WTC11 (cell line): ENCODE data around the gene MOB3B. TPM values are rescaled to one million over a fixed set of nuclear protein-coding genes. Genes with fewer than 3 reads are reported as not detected.

ENCODE experiments used
- ATAC-seq: fragments of 200-7000 bp; cut with Tn5 transposase; 2 replicates; pipeline ENCODE4 v1.10.0; 2021; ENCODE audit warnings: mild to moderate bottlenecking, moderate library complexity
- CTCF ChIA-PET: fragments of 300-600 bp; sonication (Branson Sonifier 250); formaldehyde crosslinking; loops from one replicate; lab custom pipeline; 2021; ENCODE audit warnings: antibody characterized with exemption; lab: Charles Lee
- POLR2A ChIA-PET: fragments of 350-600 bp; sonication (Branson Sonifier 250); formaldehyde crosslinking; loops from one replicate; lab custom pipeline; 2021; ENCODE audit warnings: antibody characterized with exemption; lab: Charles Lee
- DNase-seq: peaks from one replicate; pipeline ENCODE4 v3.0.0; 2021; ENCODE audit warnings: low spot score
- H3K27ac Mint-ChIP-seq: 2 replicates; pipeline ENCODE4 v1.8.0; 2021; ENCODE audit warnings: mixed read lengths
- H3K27me3 Mint-ChIP-seq: 2 replicates; pipeline ENCODE4 v1.8.0; 2021; ENCODE audit warnings: low read depth, mild to moderate bottlenecking, moderate library complexity, mixed read lengths
- H3K36me3 Mint-ChIP-seq: 2 replicates; pipeline ENCODE4 v1.8.0; 2021; ENCODE audit warnings: mixed read lengths
- H3K4me1 Mint-ChIP-seq: 2 replicates; pipeline ENCODE4 v1.8.0; 2022; ENCODE audit warnings: mixed read lengths
- H3K4me3 Mint-ChIP-seq: 2 replicates; pipeline ENCODE4 v1.8.0; 2021; ENCODE audit warnings: mild to moderate bottlenecking, moderate library complexity, mixed read lengths
- H3K9me3 Mint-ChIP-seq: 2 replicates; pipeline ENCODE4 v1.8.0; 2021; ENCODE audit warnings: mixed read lengths
- ATF1 ChIP-seq: sonication (generic); formaldehyde crosslinking; IDR thresholded peaks from 2 replicates; pipeline ENCODE4 v1.8.1; 2023; ENCODE audit warnings: mild to moderate bottlenecking, moderate library complexity, missing genetic modification reagents
- CREB1 ChIP-seq: sonication (generic); formaldehyde crosslinking; IDR thresholded peaks from 2 replicates; pipeline ENCODE4 v1.8.0; 2023; ENCODE audit warnings: mild to moderate bottlenecking, missing genetic modification reagents
- FOXK1 ChIP-seq: sonication (generic); formaldehyde crosslinking; IDR thresholded peaks from 2 replicates; pipeline ENCODE4 v1.8.0; 2022; ENCODE audit warnings: mild to moderate bottlenecking, moderate library complexity, missing genetic modification reagents
- FOXP1 ChIP-seq: sonication (generic); formaldehyde crosslinking; IDR thresholded peaks from 2 replicates; pipeline ENCODE4 v1.8.0; 2022; ENCODE audit warnings: missing genetic modification reagents, mild to moderate bottlenecking, moderate library complexity, borderline replicate concordance
- GRHL2 ChIP-seq: fragments of 250-450 bp; sonication (Bioruptor Pico); IDR thresholded peaks from 2 replicates; pipeline ENCODE4 v1.8.0; 2022; ENCODE audit warnings: mild to moderate bottlenecking, moderate library complexity; ENCODE audit not compliant: insufficient replicate concordance, severe bottlenecking
- GTF2I ChIP-seq: fragments of 250-450 bp; sonication (Bioruptor Pico); conservative IDR thresholded peaks from 2 replicates; pipeline ENCODE4 v1.4.0; 2021; ENCODE audit warnings: mild to moderate bottlenecking
- MYBL2 ChIP-seq: sonication (generic); formaldehyde crosslinking; IDR thresholded peaks from 2 replicates; pipeline ENCODE4 v1.8.1; 2023; ENCODE audit warnings: mild to moderate bottlenecking, moderate library complexity, missing genetic modification reagents
- NFYB ChIP-seq: sonication (generic); formaldehyde crosslinking; conservative IDR thresholded peaks from 2 replicates; pipeline ENCODE4 v1.8.0; 2022; ENCODE audit warnings: low read depth, missing genetic modification reagents
- NR1H2 ChIP-seq: sonication (generic); formaldehyde crosslinking; IDR thresholded peaks from 2 replicates; pipeline ENCODE4 v1.9.0; 2021; ENCODE audit warnings: mild to moderate bottlenecking, moderate library complexity, missing genetic modification reagents
- SMAD3 ChIP-seq: sonication (generic); formaldehyde crosslinking; IDR thresholded peaks from 2 replicates; pipeline ENCODE4 v1.8.0; 2022; ENCODE audit warnings: missing genetic modification reagents, mild to moderate bottlenecking, borderline replicate concordance
- TCF7 ChIP-seq: sonication (generic); formaldehyde crosslinking; IDR thresholded peaks from 2 replicates; pipeline ENCODE4 v1.8.0; 2022; ENCODE audit warnings: mild to moderate bottlenecking, low read depth, missing genetic modification reagents, moderate library complexity
- ZBTB21 ChIP-seq: sonication (generic); formaldehyde crosslinking; IDR thresholded peaks from 2 replicates; pipeline ENCODE4 v1.8.1; 2023; ENCODE audit warnings: mild to moderate bottlenecking, missing genetic modification reagents, borderline replicate concordance
- ZNF219 ChIP-seq: sonication (generic); formaldehyde crosslinking; IDR thresholded peaks from 2 replicates; pipeline ENCODE4 v1.8.0; 2023; ENCODE audit warnings: missing genetic modification reagents, mild to moderate bottlenecking, borderline replicate concordance
- ZNF232 ChIP-seq: sonication (generic); formaldehyde crosslinking; IDR thresholded peaks from 2 replicates; pipeline ENCODE4 v1.8.0; 2022; ENCODE audit warnings: mild to moderate bottlenecking, missing genetic modification reagents
- ZNF396 ChIP-seq: fragments of 250-450 bp; sonication (Bioruptor Pico); IDR thresholded peaks from 2 replicates; pipeline ENCODE4 v1.8.0; 2021; ENCODE audit warnings: mild to moderate bottlenecking, moderate library complexity, borderline replicate concordance
- ZNF416 ChIP-seq: fragments of 250-450 bp; sonication (Bioruptor Pico); IDR thresholded peaks from 2 replicates; pipeline ENCODE4 v1.9.0; 2021; ENCODE audit warnings: mild to moderate bottlenecking, inconsistent platforms
- total RNA-seq: library from RNA; stranded (reverse); gene quantifications from 3 replicates; pipeline ENCODE4 v1.2.3, GENCODE V29; 2021
- TF ChIP-seq, protein P1 (sequence below): sonication (generic); formaldehyde crosslinking; conservative IDR thresholded peaks from 2 replicates; pipeline ENCODE4 v1.8.1; 2022; ENCODE audit warnings: mild to moderate bottlenecking, missing genetic modification reagents
- TF ChIP-seq, protein P2 (sequence below): sonication (generic); formaldehyde crosslinking; IDR thresholded peaks from 2 replicates; pipeline ENCODE4 v1.8.1; 2023; ENCODE audit warnings: mild to moderate bottlenecking, missing genetic modification reagents
- TF ChIP-seq, protein P3 (sequence below): sonication (generic); formaldehyde crosslinking; IDR thresholded peaks from 2 replicates; pipeline ENCODE4 v1.8.0; 2023; ENCODE audit warnings: missing genetic modification reagents, mild to moderate bottlenecking, borderline replicate concordance
- TF ChIP-seq, protein P4 (sequence below): fragments of 250-450 bp; sonication (Bioruptor Pico); IDR thresholded peaks from 2 replicates; pipeline ENCODE4 v1.8.0; 2021; ENCODE audit warnings: mild to moderate bottlenecking
- TF ChIP-seq, protein P5 (sequence below): fragments of 200-600 bp; IDR thresholded peaks from 2 replicates; pipeline ENCODE4 v1.8.0; 2022; ENCODE audit warnings: antibody characterized with exemption
- TF ChIP-seq, protein P6 (sequence below): sonication (generic); formaldehyde crosslinking; IDR thresholded peaks from 2 replicates; pipeline ENCODE4 v1.8.1; 2023; ENCODE audit warnings: mild to moderate bottlenecking, missing genetic modification reagents, moderate library complexity
- TF ChIP-seq, protein P7 (sequence below): sonication (generic); formaldehyde crosslinking; IDR thresholded peaks from 2 replicates; pipeline ENCODE4 v1.8.1; 2023; ENCODE audit warnings: mild to moderate bottlenecking, missing genetic modification reagents, moderate library complexity

The MOB3B gene
- total RNA-seq, 1 experiment from 2014 or later: 25.1 TPM

DNA sequence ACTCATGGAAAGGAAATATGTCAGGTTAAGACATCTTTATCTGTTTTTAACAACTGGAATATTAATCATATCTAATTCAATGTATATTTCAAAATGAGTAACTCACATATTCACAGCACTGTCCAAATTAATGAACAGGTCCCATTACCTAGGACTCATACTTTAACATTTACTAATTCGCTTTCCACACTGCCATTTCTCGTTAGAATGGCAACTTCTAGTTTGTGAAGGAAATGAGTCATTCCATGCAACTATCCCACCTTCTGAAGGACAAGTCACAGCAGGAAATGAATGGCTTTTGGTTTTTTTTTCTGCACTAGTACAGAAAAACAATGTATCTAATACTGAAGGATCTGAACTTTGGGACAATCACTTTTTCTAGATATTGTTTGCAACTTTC, 30.2 kb downstream of the MOB3B start (continued):
- TF ChIP-seq SMAD3 (CRISPR knock-in tag): no peak

DNA sequence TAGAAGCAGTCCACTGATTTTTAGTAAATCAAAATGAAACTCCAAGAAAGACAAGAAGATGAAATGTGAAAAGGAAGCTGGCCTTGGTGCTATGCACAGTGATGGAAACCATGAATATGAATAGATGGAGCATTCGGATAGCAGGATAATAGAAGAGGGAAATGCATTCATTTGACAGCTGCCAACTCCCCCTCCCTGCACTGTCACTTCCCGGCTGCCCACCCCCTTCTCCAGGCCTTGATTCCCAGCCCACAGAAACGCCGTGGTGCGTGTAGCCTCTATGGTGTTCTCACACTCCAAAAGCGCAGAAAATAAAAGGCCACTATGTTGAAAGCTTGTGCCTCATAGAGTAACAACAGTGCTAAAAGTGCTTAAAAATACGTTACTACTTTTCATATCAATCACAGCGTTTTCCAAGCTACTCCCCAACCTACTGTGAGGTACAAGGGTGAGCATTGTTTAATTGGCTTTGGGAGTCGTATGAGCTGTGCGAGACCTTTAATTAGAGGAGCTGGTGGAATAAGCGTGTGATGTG, 31.7 kb downstream of the MOB3B start:
- DNase-seq: no peak
- Mint-ChIP-seq H3K9me3 (peaks cover 13% of the 10 kb centered on the region), H3K27me3 (no peaks in the 10 kb centered on the region), H3K4me3 (peak overlapping the region; percentile 33)
- peak; percentile 69 for ATAC-seq
- TF ChIP-seq FOXK1: no peak
- no peak for TF ChIP-seq GTF2I (CRISPR knock-in tag)
- TF ChIP-seq ZNF416 (CRISPR knock-in tag): no peak
- TF ChIP-seq, protein P1, sequence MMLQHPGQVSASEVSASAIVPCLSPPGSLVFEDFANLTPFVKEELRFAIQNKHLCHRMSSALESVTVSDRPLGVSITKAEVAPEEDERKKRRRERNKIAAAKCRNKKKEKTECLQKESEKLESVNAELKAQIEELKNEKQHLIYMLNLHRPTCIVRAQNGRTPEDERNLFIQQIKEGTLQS: no peak
- TF ChIP-seq, protein P2, sequence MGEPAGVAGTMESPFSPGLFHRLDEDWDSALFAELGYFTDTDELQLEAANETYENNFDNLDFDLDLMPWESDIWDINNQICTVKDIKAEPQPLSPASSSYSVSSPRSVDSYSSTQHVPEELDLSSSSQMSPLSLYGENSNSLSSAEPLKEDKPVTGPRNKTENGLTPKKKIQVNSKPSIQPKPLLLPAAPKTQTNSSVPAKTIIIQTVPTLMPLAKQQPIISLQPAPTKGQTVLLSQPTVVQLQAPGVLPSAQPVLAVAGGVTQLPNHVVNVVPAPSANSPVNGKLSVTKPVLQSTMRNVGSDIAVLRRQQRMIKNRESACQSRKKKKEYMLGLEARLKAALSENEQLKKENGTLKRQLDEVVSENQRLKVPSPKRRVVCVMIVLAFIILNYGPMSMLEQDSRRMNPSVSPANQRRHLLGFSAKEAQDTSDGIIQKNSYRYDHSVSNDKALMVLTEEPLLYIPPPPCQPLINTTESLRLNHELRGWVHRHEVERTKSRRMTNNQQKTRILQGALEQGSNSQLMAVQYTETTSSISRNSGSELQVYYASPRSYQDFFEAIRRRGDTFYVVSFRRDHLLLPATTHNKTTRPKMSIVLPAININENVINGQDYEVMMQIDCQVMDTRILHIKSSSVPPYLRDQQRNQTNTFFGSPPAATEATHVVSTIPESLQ: no peak
- TF ChIP-seq ZNF232 (CRISPR knock-in tag): no peak
- TF ChIP-seq ZNF219 (CRISPR knock-in tag): no peak
- TF ChIP-seq, protein P3, sequence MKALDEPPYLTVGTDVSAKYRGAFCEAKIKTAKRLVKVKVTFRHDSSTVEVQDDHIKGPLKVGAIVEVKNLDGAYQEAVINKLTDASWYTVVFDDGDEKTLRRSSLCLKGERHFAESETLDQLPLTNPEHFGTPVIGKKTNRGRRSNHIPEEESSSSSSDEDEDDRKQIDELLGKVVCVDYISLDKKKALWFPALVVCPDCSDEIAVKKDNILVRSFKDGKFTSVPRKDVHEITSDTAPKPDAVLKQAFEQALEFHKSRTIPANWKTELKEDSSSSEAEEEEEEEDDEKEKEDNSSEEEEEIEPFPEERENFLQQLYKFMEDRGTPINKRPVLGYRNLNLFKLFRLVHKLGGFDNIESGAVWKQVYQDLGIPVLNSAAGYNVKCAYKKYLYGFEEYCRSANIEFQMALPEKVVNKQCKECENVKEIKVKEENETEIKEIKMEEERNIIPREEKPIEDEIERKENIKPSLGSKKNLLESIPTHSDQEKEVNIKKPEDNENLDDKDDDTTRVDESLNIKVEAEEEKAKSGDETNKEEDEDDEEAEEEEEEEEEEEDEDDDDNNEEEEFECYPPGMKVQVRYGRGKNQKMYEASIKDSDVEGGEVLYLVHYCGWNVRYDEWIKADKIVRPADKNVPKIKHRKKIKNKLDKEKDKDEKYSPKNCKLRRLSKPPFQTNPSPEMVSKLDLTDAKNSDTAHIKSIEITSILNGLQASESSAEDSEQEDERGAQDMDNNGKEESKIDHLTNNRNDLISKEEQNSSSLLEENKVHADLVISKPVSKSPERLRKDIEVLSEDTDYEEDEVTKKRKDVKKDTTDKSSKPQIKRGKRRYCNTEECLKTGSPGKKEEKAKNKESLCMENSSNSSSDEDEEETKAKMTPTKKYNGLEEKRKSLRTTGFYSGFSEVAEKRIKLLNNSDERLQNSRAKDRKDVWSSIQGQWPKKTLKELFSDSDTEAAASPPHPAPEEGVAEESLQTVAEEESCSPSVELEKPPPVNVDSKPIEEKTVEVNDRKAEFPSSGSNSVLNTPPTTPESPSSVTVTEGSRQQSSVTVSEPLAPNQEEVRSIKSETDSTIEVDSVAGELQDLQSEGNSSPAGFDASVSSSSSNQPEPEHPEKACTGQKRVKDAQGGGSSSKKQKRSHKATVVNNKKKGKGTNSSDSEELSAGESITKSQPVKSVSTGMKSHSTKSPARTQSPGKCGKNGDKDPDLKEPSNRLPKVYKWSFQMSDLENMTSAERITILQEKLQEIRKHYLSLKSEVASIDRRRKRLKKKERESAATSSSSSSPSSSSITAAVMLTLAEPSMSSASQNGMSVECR (CRISPR knock-in tag): no peak
- TF ChIP-seq, protein P4, sequence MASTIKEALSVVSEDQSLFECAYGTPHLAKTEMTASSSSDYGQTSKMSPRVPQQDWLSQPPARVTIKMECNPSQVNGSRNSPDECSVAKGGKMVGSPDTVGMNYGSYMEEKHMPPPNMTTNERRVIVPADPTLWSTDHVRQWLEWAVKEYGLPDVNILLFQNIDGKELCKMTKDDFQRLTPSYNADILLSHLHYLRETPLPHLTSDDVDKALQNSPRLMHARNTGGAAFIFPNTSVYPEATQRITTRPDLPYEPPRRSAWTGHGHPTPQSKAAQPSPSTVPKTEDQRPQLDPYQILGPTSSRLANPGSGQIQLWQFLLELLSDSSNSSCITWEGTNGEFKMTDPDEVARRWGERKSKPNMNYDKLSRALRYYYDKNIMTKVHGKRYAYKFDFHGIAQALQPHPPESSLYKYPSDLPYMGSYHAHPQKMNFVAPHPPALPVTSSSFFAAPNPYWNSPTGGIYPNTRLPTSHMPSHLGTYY (CRISPR knock-in tag): no peak
- no peak for TF ChIP-seq FOXP1 (CRISPR knock-in tag)
- no peak for TF ChIP-seq NFYB
- TF ChIP-seq, protein P5, sequence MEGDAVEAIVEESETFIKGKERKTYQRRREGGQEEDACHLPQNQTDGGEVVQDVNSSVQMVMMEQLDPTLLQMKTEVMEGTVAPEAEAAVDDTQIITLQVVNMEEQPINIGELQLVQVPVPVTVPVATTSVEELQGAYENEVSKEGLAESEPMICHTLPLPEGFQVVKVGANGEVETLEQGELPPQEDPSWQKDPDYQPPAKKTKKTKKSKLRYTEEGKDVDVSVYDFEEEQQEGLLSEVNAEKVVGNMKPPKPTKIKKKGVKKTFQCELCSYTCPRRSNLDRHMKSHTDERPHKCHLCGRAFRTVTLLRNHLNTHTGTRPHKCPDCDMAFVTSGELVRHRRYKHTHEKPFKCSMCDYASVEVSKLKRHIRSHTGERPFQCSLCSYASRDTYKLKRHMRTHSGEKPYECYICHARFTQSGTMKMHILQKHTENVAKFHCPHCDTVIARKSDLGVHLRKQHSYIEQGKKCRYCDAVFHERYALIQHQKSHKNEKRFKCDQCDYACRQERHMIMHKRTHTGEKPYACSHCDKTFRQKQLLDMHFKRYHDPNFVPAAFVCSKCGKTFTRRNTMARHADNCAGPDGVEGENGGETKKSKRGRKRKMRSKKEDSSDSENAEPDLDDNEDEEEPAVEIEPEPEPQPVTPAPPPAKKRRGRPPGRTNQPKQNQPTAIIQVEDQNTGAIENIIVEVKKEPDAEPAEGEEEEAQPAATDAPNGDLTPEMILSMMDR: no peak
- TF ChIP-seq, all 79 proteins: peak for 0
- ChIA-PET POLR2A (interaction anchor here (1.0 to 1.2 kb wide), 2 partner anchors 27 to 137 kb away, joined by 3 to 4 read pairs; no protein-coding TSS in a partner anchor), CTCF (interaction anchor here (0.9 to 1.1 kb wide), 2 partner anchors 32 to 50 kb away, joined by 3 to 4 read pairs; partner anchors contain the start of gene MOB3B)
- Mint-ChIP-seq H3K27ac (peak overlapping the region; percentile 20; the same call in 1 of the 2 replicates), H3K4me1 (peaks cover 63% of the 10 kb centered on the region), H3K36me3 (peaks cover 29% of the 10 kb centered on the region)

DNA sequence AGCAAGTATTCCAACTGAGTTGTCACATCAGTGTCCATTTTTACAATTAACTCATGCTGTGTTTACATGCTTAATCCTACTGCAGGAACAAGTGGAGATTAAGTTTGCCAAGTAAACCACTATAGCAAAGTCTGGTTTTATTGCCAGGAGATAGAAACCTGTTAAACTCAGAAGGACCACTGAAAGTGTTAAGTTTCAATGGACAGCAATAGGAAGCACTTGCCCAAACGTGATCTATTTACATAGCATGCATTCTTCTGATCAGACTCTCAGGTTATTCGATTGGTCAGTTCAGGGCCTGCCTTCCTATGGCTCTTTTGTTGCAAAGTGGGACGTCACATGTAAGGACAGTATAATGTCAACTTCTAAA, 33.5 kb downstream of the MOB3B start:
- no peak for DNase-seq
- Mint-ChIP-seq H3K27me3 (no peaks in the 10 kb centered on the region), H3K36me3 (peaks cover 36% of the 10 kb centered on the region), H3K4me3 (no peak overlapping the region), H3K9me3 (peaks cover 20% of the 10 kb centered on the region), H3K4me1 (peaks cover 58% of the 10 kb centered on the region), H3K27ac (peak overlapping the region; percentile 78; the same call in 1 of the 2 replicates)
- ATAC-seq: peak; percentile 54
- POLR2A ChIA-PET: no interaction called here
- CTCF ChIA-PET: no interaction called here
- no peak for TF ChIP-seq SMAD3 (CRISPR knock-in tag)
- TF ChIP-seq MYBL2 (CRISPR knock-in tag): no peak
- TF ChIP-seq ZNF396 (CRISPR knock-in tag): no peak
- no peak for TF ChIP-seq TCF7 (CRISPR knock-in tag)
- no peak for TF ChIP-seq GRHL2 (CRISPR knock-in tag)
- TF ChIP-seq, protein P6, sequence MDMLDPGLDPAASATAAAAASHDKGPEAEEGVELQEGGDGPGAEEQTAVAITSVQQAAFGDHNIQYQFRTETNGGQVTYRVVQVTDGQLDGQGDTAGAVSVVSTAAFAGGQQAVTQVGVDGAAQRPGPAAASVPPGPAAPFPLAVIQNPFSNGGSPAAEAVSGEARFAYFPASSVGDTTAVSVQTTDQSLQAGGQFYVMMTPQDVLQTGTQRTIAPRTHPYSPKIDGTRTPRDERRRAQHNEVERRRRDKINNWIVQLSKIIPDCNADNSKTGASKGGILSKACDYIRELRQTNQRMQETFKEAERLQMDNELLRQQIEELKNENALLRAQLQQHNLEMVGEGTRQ (CRISPR knock-in tag): no peak
- TF ChIP-seq, protein P7, sequence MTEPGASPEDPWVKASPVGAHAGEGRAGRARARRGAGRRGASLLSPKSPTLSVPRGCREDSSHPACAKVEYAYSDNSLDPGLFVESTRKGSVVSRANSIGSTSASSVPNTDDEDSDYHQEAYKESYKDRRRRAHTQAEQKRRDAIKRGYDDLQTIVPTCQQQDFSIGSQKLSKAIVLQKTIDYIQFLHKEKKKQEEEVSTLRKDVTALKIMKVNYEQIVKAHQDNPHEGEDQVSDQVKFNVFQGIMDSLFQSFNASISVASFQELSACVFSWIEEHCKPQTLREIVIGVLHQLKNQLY (CRISPR knock-in tag): no peak
- no peak for TF ChIP-seq ZBTB21 (CRISPR knock-in tag)
- no peak for TF ChIP-seq CREB1
- TF ChIP-seq ATF1 (CRISPR knock-in tag): no peak
- no peak for TF ChIP-seq NR1H2 (CRISPR knock-in tag)
